Measurements from ENCODE around the gene CRELD1. TPM values are rescaled to one million over a fixed set of nuclear protein-coding genes. Genes with fewer than 3 reads are reported as not detected.

CRELD1 gene
- total RNA-seq, 1 donor from 2014 or later = 51.4 TPM

GRCh38 chr3:9914559-9915253 is 18.9 kb upstream of the CRELD1 start:
- intact Hi-C loops (cut with DNase I) = no loop called here
- Histone ChIP-seq H3K9me3 (no peaks in the 10 kb centered on the region), H3K4me1 (peaks cover 39% of the 10 kb centered on the region), H3K36me3 (no peaks in the 10 kb centered on the region), H3K4me3 (peak overlapping the region; percentile 57), H3K27me3 (no peaks in the 10 kb centered on the region), H3K27ac (peak overlapping the region; percentile 71)
- DNase-seq (no peak), ATAC-seq (no peak)
- no peak for TF ChIP-seq CTCF (IDR thresholded peaks at IDR 0.05)

GRCh38 chr3:9915254-9916141 is 18.1 kb upstream of the CRELD1 start:
- Histone ChIP-seq H3K27ac (peak overlapping the region; percentile 71), H3K4me3 (peak overlapping the region; percentile 57), H3K9me3 (no peaks in the 10 kb centered on the region), H3K27me3 (no peaks in the 10 kb centered on the region), H3K36me3 (no peaks in the 10 kb centered on the region), H3K4me1 (peaks cover 39% of the 10 kb centered on the region)
- peak; percentile 83 for ATAC-seq
- intact Hi-C loops (cut with DNase I) = no loop called here
- TF ChIP-seq CTCF (IDR thresholded peaks at IDR 0.05) = peak; percentile 37
- DNase-seq = peak; percentile 92

- peak overlapping the region; percentile 57 for H3K4me3 ChIP-seq
- peak overlapping the region; percentile 71 for H3K27ac ChIP-seq
- intact Hi-C loops (cut with DNase I) = no loop called here
- H3K4me1 ChIP-seq = peaks cover 39% of the 10 kb centered on the region
- no peaks in the 10 kb centered on the region for H3K27me3 ChIP-seq
- H3K9me3 ChIP-seq = no peaks in the 10 kb centered on the region
- ATAC-seq = no peak
- no peak for TF ChIP-seq CTCF (IDR thresholded peaks at IDR 0.05)
- no peaks in the 10 kb centered on the region for H3K36me3 ChIP-seq
- DNase-seq = no peak
These were observed 17.3 kb upstream of the CRELD1 start for GRCh38 chr3:9916346-9916733.

GRCh38 chr3:9916734-9917680 is 16.6 kb upstream of the CRELD1 start, which contains the start of gene IL17RC:
TSS of gene IL17RC (plus strand) at chr3:9917098. CDS start at chr3:9917316, 218 bp downstream.
- no peaks in the 10 kb centered on the region for H3K36me3 ChIP-seq
- peaks cover 39% of the 10 kb centered on the region for H3K4me1 ChIP-seq
- TF ChIP-seq CTCF (IDR thresholded peaks at IDR 0.05) = no peak
- ATAC-seq (peak; percentile 88), DNase-seq (peak; percentile 92)
- H3K9me3 ChIP-seq = no peaks in the 10 kb centered on the region
- peak within 1 kb of the TSS; percentile 71 for H3K27ac ChIP-seq
- no peaks in the 10 kb centered on the region for H3K27me3 ChIP-seq
- H3K4me3 ChIP-seq = peak within 1 kb of the TSS; percentile 57
- intact Hi-C loops (cut with DNase I) = no loop called here

- Histone ChIP-seq H3K4me3 (peak overlapping the region; percentile 57), H3K27ac (peak overlapping the region; percentile 71), H3K36me3 (no peaks in the 10 kb centered on the region), H3K9me3 (no peaks in the 10 kb centered on the region), H3K27me3 (no peaks in the 10 kb centered on the region), H3K4me1 (peaks cover 39% of the 10 kb centered on the region)
- no peak for ATAC-seq
- TF ChIP-seq CTCF (IDR thresholded peaks at IDR 0.05) = no peak
- intact Hi-C loops (cut with DNase I) = no loop called here
- no peak for DNase-seq
These were observed 15.8 kb upstream of the CRELD1 start for GRCh38 chr3:9917820-9918219.

Measured in upper lobe of right lung (tissue), 1 donor.